Mesenchymal stem cell (in vitro differentiated cells and primary cell): ENCODE measurements around the gene OLIG1.

Source experiments
- DNase-seq: peaks from one replicate; pipeline ENCODE4 v3.0.0-alpha.2; 2013
- H2AFZ ChIP-seq: one replicate; pipeline ENCODE4 v1.6.1; 2013; ENCODE audit warnings: low read depth, mild to moderate bottlenecking, control low read depth, inconsistent platforms, low read length, moderate library complexity
- H2AK5ac ChIP-seq: 2 replicates; pipeline ENCODE4 v1.6.1; 2013; ENCODE audit warnings: low read length, moderate library complexity, mild to moderate bottlenecking, inconsistent platforms; ENCODE audit not compliant: severe bottlenecking
- H2BK120ac ChIP-seq: one replicate; pipeline ENCODE4 v1.6.1; 2013; ENCODE audit warnings: low read depth, mild to moderate bottlenecking, inconsistent platforms, low read length, moderate library complexity
- H2BK12ac ChIP-seq, 2 experiments: one replicate each; pipeline ENCODE4 v1.6.1; 2013; ENCODE audit warnings: inconsistent platforms in 2 of 2, low read length in 2 of 2, mild to moderate bottlenecking in 2 of 2, moderate library complexity in 2 of 2, control low read depth in 1 of 2
- H2BK15ac ChIP-seq: one replicate; pipeline ENCODE4 v1.6.1; 2013; ENCODE audit warnings: mild to moderate bottlenecking, low read depth, inconsistent platforms; ENCODE audit not compliant: poor library complexity, severe bottlenecking
- H2BK5ac ChIP-seq: 2 replicates; pipeline ENCODE4 v1.6.1; 2013; ENCODE audit warnings: low read depth, mild to moderate bottlenecking, low read length, control low read depth, inconsistent platforms; ENCODE audit not compliant: poor library complexity, severe bottlenecking
- H3K14ac ChIP-seq, 2 experiments: one replicate each; pipeline ENCODE4 v1.6.1; 2013; ENCODE audit warnings: inconsistent platforms in 2 of 2, low read length in 2 of 2, control low read depth in 1 of 2, mild to moderate bottlenecking in 1 of 2, moderate library complexity in 1 of 2
- H3K18ac ChIP-seq, 2 experiments: one replicate each; pipeline ENCODE4 v1.6.1; 2013; ENCODE audit warnings: inconsistent platforms in 2 of 2, low read length in 2 of 2, control low read depth in 1 of 2, low read depth in 1 of 2, mild to moderate bottlenecking in 1 of 2
- H3K23ac ChIP-seq, 2 experiments: one replicate each; pipeline ENCODE4 v1.6.1; 2013; ENCODE audit warnings: inconsistent platforms in 2 of 2, low read length in 2 of 2, mild to moderate bottlenecking in 2 of 2, moderate library complexity in 2 of 2, control low read depth in 1 of 2
- H3K27ac ChIP-seq: 2 replicates; pipeline ENCODE4 v1.5.1; 2013; ENCODE audit warnings: mild to moderate bottlenecking, moderate library complexity, low read length, control low read depth, inconsistent platforms; ENCODE audit not compliant: poor library complexity, severe bottlenecking
- H3K27me3 ChIP-seq, 2 experiments: 2 replicates each; pipeline versions ENCODE4 v1.6.1 to v1.7.0; 2013; ENCODE audit warnings: low read length in 2 of 2, mild to moderate bottlenecking in 2 of 2, moderate library complexity in 2 of 2, control low read depth in 1 of 2, inconsistent platforms in 1 of 2; ENCODE audit not compliant: control insufficient read depth in 1 of 2, insufficient read depth in 1 of 2
- H3K36me3 ChIP-seq, 2 experiments: 2 replicates each; pipeline versions ENCODE4 v1.6.1 to v1.7.0; 2013; ENCODE audit warnings: low read length in 2 of 2, control low read depth in 1 of 2, inconsistent platforms in 1 of 2, low read depth in 1 of 2, mild to moderate bottlenecking in 1 of 2; ENCODE audit not compliant: insufficient read depth in 2 of 2, control insufficient read depth in 1 of 2
- H3K4ac ChIP-seq, 2 experiments: one replicate each; pipeline ENCODE4 v1.6.1; 2013; ENCODE audit warnings: inconsistent platforms in 2 of 2, low read length in 2 of 2, mild to moderate bottlenecking in 2 of 2, moderate library complexity in 2 of 2, control low read depth in 1 of 2, low read depth in 1 of 2
- H3K4me1 ChIP-seq: 2 replicates; pipeline ENCODE4 v1.6.1; 2013; ENCODE audit warnings: low read depth, low read length, control low read depth; ENCODE audit not compliant: control insufficient read depth, insufficient read depth
- H3K4me2 ChIP-seq: 2 replicates; pipeline ENCODE4 v1.6.1; 2013; ENCODE audit warnings: low read length, mild to moderate bottlenecking, inconsistent platforms; ENCODE audit not compliant: poor library complexity, severe bottlenecking
- H3K4me3 ChIP-seq, 2 experiments: 2 replicates each; pipeline versions ENCODE4 v1.5.1 to v1.7.0; 2013; ENCODE audit warnings: low read length in 2 of 2, mild to moderate bottlenecking in 2 of 2, control low read depth in 1 of 2, low read depth in 1 of 2; ENCODE audit not compliant: insufficient read depth in 1 of 2
- H3K79me1 ChIP-seq: replicated peaks from 2 replicates; pipeline ENCODE4 v1.6.1; 2013; ENCODE audit warnings: mild to moderate bottlenecking, control low read depth, low read length, inconsistent platforms; ENCODE audit not compliant: poor library complexity, severe bottlenecking
- H3K9ac ChIP-seq: 2 replicates; pipeline ENCODE4 v1.7.0; 2013; ENCODE audit warnings: mild to moderate bottlenecking, low read length, moderate library complexity
- H3K9me3 ChIP-seq: 2 replicates; pipeline ENCODE4 v1.7.0; 2013; ENCODE audit warnings: mild to moderate bottlenecking, low read length; ENCODE audit not compliant: control insufficient read depth
- H4K8ac ChIP-seq: one replicate; pipeline ENCODE4 v1.6.1; 2013; ENCODE audit warnings: inconsistent platforms, mild to moderate bottlenecking, low read length, moderate library complexity
- H4K91ac ChIP-seq: one replicate; pipeline ENCODE4 v1.6.1; 2013; ENCODE audit warnings: mild to moderate bottlenecking, low read length, inconsistent platforms
- WGBS: methylation state at CpG from one replicate; pipeline ENCODE4 v1.1.7; 2013; ENCODE audit warnings: mixed read lengths; 5-methylcytosine and 5-hydroxymethylcytosine counted together

OLIG1 gene

GRCh38 chr21:33025106-33025488 lies 44.8 kb upstream of the OLIG1 start:
- Histone ChIP-seq H3K4ac (no peak overlapping the region), H2BK15ac (no peak overlapping the region), H4K8ac (no peak overlapping the region), H3K14ac (no peak overlapping the region), H3K4me1 (peaks cover 13% of the 10 kb centered on the region), H3K23ac (peak overlapping the region in 1 of 2 experiments; percentile 90), H3K18ac (no peak overlapping the region), H2BK5ac (no peak overlapping the region), H4K91ac (no peak overlapping the region), H3K9ac (no peak overlapping the region), H3K36me3 (no peaks in the 10 kb centered on the region), H3K4me3 (no peak overlapping the region), H3K79me1 (no peaks in the 10 kb centered on the region), H2BK120ac (no peak overlapping the region), H2AK5ac (no peak overlapping the region), H3K27ac (no peak overlapping the region), H3K27me3 (peaks cover 92 to 98% of the 10 kb centered on the region in 2 experiments), H2BK12ac (no peak overlapping the region), H2AFZ (peak overlapping the region; percentile 36), H3K4me2 (peak overlapping the region; percentile 62), H3K9me3 (peaks cover 8% of the 10 kb centered on the region)
- WGBS = under 1% methylated on average over 22 of the region's 22 CpGs
- peak; percentile 30 for DNase-seq

- Histone ChIP-seq H3K14ac (no peak within 1 kb of the TSS), H3K9ac (no peak within 1 kb of the TSS), H2BK12ac (no peak within 1 kb of the TSS), H3K4ac (no peak within 1 kb of the TSS), H3K27me3 (peaks cover 92 to 99% of the 10 kb centered on the region in 2 experiments), H4K91ac (no peak within 1 kb of the TSS), H3K23ac (peak within 1 kb of the TSS in 1 of 2 experiments; percentile 90), H3K4me2 (peak within 1 kb of the TSS; percentile 62), H3K27ac (no peak within 1 kb of the TSS), H2AFZ (peak within 1 kb of the TSS; percentile 36), H3K4me1 (peaks cover 13% of the 10 kb centered on the region), H3K9me3 (peaks cover 8% of the 10 kb centered on the region), H3K18ac (peak within 1 kb of the TSS in 1 of 2 experiments; percentile 21), H3K79me1 (no peaks in the 10 kb centered on the region), H2BK15ac (no peak within 1 kb of the TSS), H2BK120ac (no peak within 1 kb of the TSS), H2BK5ac (no peak within 1 kb of the TSS), H2AK5ac (no peak within 1 kb of the TSS), H3K36me3 (no peaks in the 10 kb centered on the region), H4K8ac (no peak within 1 kb of the TSS), H3K4me3 (peak within 1 kb of the TSS in 1 of 2 experiments; percentile 30)
- WGBS = 2% methylated on average over 54 of the region's 59 CpGs
- peak; percentile 84 for DNase-seq
Measured at GRCh38 chr21:33025489-33026442, 44.2 kb upstream of the OLIG1 start, which contains the start of gene OLIG2. OLIG2 (plus strand) TSS chr21:33025935; CDS start chr21:33026863, 928 bp downstream.

GRCh38 chr21:33026443-33026858 lies 43.5 kb upstream of the OLIG1 start:
- H3K14ac ChIP-seq = no peak overlapping the region
- H2AFZ ChIP-seq = no peak overlapping the region
- no peak overlapping the region for H3K4me2 ChIP-seq
- no peak overlapping the region for H3K4me3 ChIP-seq
- no peak overlapping the region for H4K8ac ChIP-seq
- H2BK12ac ChIP-seq = no peak overlapping the region
- H4K91ac ChIP-seq = no peak overlapping the region
- no peak overlapping the region for H2BK15ac ChIP-seq
- no peak overlapping the region for H3K9ac ChIP-seq
- H3K18ac ChIP-seq = no peak overlapping the region
- no peak for DNase-seq
- peaks cover 8% of the 10 kb centered on the region for H3K9me3 ChIP-seq
- H3K27ac ChIP-seq = no peak overlapping the region
- no peak overlapping the region for H3K4ac ChIP-seq
- peaks cover 92 to 99% of the 10 kb centered on the region in 2 experiments for H3K27me3 ChIP-seq
- no peaks in the 10 kb centered on the region for H3K36me3 ChIP-seq
- H2BK5ac ChIP-seq = no peak overlapping the region
- no peak overlapping the region for H3K23ac ChIP-seq
- no peaks in the 10 kb centered on the region for H3K79me1 ChIP-seq
- H2AK5ac ChIP-seq = no peak overlapping the region
- H2BK120ac ChIP-seq = no peak overlapping the region
- WGBS = 45% methylated on average over 17 of the region's 21 CpGs
- peaks cover 13% of the 10 kb centered on the region for H3K4me1 ChIP-seq

GRCh38 chr21:33026878-33027400 lies 43.0 kb upstream of the OLIG1 start:
- no peak overlapping the region for H2BK12ac ChIP-seq
- no peak overlapping the region for H2BK120ac ChIP-seq
- H3K23ac ChIP-seq = no peak overlapping the region
- no peak overlapping the region for H3K9ac ChIP-seq
- WGBS = 60% methylated on average over 54 of the region's 54 CpGs
- H3K27ac ChIP-seq = no peak overlapping the region
- H4K8ac ChIP-seq = no peak overlapping the region
- H3K36me3 ChIP-seq = no peaks in the 10 kb centered on the region
- H3K4me2 ChIP-seq = no peak overlapping the region
- H3K18ac ChIP-seq = no peak overlapping the region
- no peak for DNase-seq
- no peaks in the 10 kb centered on the region for H3K79me1 ChIP-seq
- H3K27me3 ChIP-seq = peaks cover 92 to 99% of the 10 kb centered on the region in 2 experiments
- H3K4me1 ChIP-seq = peaks cover 13% of the 10 kb centered on the region
- H4K91ac ChIP-seq = no peak overlapping the region
- no peak overlapping the region for H3K4ac ChIP-seq
- no peak overlapping the region for H2AFZ ChIP-seq
- no peak overlapping the region for H2BK15ac ChIP-seq
- H3K14ac ChIP-seq = no peak overlapping the region
- H3K9me3 ChIP-seq = peaks cover 8% of the 10 kb centered on the region
- H2BK5ac ChIP-seq = no peak overlapping the region
- no peak overlapping the region for H2AK5ac ChIP-seq
- H3K4me3 ChIP-seq = no peak overlapping the region
